GM18951 (cell line): ENCODE measurements around the gene MAP4K1.
"Not testable (repeated sequence)": the region's sequence is repeated elsewhere in the genome, so short reads cannot be mapped to it uniquely, and the experiment has no call there.

ENCODE experiments used
- POLR2A ChIP-seq: IDR thresholded peaks from 4 replicates; pipeline ENCODE4 v1.6.1; 2011; ENCODE audit warnings: mild to moderate bottlenecking; ENCODE audit not compliant: insufficient read length, insufficient read depth; ENCODE audit errors: extremely low read depth
- in situ Hi-C: fragments of 300-500 bp; cut with MboI; formaldehyde crosslinking; loops from one replicate; pipeline ENCODE4 v1.12.0; 2022; ENCODE audit warnings: low sequenced_read_pairs, mixed read lengths, inconsistent platforms; ENCODE audit not compliant: unreplicated experiment

MAP4K1 gene

DNA sequence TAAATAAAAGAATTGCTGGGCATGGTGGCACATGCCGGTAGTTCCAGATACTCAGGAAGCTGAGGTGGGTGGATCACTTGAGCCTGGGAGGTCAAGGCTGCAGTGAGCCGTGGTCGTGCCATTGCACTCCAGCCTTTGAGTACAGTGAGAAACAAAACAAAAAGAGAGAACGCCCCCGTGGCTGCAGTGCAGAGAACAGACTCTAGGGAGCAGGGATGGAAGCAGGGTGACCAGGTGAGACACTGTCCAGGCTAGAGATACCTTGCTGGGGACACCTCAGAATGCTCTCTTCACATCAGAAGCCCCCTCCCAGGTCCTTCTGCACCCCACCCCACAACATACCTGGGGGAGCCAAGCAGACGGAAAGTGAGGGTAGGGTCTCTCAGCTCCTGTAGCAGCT lies 24.8 kb downstream of the MAP4K1 start:
- no peak for TF ChIP-seq POLR2A
- in situ Hi-C loops: no loop called here

DNA sequence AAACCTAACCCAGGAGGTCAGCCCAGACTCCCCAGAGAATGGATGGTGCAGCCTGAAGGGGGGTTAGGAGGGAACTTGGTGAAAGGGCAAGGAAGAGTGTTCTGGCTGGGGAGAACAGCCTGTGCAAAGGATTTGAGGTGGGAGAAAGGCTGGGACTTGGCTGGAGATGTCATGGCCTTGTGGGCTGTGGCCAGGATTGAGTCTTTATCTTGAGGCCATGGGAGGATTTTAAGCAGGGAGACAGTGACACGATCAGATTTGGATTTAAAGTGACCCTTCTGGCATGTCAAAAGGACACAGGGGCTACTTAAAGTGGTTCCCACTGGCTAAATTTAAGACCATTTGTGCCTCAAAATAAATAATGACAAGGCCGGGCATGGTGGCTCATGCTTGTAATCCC lies 29.7 kb downstream of the MAP4K1 start:
- no peak for TF ChIP-seq POLR2A
- in situ Hi-C loops: no loop called here

DNA sequence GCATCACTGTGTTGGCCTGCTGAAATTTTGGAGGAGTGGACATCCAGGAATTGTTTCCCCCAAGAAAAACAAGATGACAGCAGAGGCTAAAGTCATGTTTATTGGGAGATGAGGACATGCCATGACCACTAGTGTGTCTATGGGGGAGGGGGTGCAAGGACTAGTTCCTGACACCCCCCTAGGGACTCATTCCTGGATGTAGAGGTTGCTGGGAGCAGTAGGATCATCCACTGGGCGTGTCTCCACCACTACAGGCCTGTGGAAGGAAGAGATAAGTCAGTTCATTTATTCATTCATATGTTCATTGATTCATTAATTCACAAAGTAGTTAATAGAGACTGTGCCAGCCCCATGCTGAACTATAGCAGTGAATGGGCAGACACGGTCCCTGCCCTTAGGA lies 30.2 kb downstream of the MAP4K1 start:
- TF ChIP-seq POLR2A: no peak
- in situ Hi-C loops: no loop called here

DNA sequence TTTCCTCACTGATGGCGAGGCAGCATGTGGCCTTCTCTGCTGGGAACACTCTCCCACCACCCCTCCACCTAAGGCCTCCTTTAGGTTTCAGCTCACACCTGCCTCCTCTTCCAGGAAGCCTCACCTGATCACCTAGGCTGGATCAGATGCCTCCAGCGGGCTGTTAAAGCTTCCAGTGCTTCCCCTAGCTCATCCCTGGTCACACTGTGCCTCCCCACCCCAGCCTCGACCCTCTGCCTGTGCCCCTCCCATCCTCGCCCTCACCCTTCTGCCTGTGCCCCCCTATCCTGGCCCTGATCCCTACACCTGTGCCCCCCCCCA lies 33.8 kb downstream of the MAP4K1 start:
- in situ Hi-C loops: no loop called here
- TF ChIP-seq POLR2A: no peak

DNA sequence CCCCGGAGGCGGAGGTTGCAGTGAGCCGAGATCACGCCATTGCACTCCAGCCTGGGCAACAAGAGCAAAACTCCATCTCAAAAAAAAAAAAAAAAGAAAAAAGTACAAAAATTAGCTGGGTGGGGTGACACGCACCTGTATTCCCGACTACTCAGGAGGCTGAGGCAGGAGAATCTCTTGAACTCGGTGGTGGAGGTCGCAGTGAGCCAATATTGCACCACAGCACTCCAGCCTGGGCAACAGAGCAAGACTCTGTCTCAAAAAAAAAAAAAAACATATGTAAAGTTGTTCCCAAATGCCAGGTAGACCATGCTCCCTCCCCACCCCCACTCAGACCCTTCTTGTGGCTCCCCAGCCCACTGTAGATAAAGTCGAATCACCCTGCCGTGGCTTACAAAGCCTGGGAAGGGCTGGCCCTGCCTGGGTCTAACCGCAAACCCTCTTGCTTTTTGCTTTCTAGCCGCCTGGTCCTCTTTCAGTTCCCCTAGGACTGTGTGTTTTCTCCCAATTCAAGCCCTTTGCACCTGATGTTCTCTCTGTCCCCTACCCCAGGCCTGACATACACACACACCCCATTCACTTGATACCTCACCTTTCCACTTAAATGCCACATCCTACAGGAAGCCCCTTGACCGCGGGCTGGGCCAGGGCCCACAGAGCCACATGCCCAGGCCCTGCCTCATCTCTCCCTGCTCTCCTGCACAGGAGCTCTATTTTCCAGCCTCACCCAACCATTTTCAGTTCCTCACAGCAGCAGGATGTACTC lies 34.4 kb downstream of the MAP4K1 start:
- no peak for TF ChIP-seq POLR2A
- in situ Hi-C loops: no loop called here

DNA sequence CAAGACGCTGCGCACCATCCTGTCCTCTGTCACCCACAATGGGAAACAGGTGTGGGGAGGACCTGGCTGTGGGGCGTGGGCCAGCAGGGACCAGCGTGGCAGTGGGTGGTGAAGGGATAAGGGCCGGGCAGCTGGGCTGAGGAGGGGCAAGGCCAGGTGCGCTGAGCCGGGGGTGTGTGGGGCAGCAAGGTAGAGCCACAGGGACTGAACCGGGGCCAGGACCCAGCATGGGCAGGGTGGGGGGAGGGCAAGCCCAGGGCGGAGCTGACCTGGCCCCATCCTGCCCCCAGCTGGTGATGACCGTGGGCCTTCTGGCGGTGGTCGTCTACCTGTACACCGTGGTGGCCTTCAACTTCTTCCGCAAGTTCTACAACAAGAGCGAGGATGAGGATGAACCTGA lies 37.7 kb downstream of the MAP4K1 start:
- in situ Hi-C loops: no loop called here
- TF ChIP-seq POLR2A: no peak

DNA sequence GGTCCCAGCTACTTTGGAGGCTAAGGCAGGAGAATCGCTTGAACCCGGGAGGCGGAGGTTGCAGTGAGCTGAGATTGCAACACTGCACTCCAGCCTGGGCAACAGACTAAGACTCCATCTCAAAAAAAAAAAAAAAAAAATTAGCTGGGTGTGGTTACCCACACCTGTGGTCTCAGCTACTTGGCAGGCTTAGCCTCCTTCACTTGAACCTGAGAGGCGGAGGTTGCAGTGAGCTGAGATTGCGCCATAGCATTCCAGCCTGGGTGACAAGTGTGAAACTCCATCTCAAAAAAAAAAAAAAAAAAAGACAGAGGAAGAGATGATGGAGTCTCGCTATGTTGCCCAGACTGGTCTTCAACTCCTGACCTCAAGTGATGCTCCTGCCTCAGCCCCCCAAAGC lies 38.4 kb downstream of the MAP4K1 start:
- in situ Hi-C loops: not testable (repeated sequence)

DNA sequence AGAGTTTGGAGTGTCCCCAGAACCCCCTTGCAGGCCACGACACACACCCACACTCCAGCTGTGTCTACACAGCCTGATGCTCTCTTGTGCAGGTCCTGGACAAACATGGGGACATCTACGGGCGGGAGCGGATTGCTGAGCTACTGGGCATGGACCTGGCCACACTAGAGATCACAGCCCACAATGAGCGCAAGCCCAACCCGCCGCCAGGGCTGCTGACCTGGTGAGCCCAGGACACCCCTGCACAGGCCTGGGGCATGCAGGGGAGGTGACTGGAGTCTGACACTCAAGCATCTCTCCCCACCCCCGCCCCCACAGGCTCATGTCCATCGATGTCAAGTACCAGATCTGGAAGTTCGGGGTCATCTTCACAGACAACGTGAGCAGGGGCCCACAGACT lies 39.9 kb downstream of the MAP4K1 start:
- in situ Hi-C loops: no loop called here
- no peak for TF ChIP-seq POLR2A

DNA sequence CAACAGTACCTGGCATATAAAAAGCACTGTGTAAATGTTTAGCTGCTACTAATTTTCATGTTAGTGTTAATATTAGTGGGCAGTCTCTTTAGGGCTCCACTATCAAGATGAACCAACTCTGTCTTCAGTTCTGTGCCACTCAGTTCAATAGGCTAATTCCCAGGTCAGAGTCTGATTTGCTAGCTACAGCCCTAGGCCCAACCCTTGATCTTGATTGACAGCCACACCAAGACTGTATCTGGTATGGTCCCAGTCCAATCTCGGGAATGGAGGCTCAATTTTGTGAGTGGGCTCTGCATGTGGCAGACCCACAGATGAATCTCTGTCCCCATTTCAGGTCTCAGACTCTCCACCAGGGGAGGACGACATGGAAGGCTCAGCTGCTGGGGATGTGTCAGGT lies 46.1 kb downstream of the MAP4K1 start:
- TF ChIP-seq POLR2A: no peak
- in situ Hi-C loops: no loop called here

DNA sequence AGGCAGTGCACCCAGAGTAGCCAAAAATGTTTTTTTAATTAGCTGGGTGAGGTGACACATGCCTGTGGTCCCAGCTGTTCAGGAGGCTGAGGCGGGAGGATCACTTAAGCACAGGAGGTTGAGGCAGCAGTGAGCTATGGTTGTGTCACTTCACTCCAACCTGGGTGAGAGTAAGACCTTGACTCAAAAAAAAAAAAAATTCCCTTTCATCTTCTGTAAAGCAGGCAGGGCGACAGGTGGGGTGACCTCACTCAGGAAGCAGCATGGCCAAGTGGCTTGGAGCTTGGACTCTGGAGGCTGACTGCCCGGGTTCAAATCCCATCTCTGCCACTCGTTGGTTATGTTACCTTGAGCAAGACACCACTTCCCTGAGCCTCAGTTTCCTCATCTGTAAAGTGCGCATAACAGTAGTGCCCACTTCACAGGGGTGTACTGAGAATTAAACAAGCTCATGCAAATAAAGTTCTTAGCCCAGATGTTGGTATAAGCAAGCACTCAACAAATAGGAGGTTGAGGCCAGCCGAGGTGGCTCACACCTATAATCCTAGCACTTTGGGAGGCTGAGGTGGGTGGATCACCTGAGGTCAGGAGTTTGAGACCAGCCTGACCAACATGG lies 48.3 kb downstream of the MAP4K1 start:
- no peak for TF ChIP-seq POLR2A
- in situ Hi-C loops: no loop called here

DNA sequence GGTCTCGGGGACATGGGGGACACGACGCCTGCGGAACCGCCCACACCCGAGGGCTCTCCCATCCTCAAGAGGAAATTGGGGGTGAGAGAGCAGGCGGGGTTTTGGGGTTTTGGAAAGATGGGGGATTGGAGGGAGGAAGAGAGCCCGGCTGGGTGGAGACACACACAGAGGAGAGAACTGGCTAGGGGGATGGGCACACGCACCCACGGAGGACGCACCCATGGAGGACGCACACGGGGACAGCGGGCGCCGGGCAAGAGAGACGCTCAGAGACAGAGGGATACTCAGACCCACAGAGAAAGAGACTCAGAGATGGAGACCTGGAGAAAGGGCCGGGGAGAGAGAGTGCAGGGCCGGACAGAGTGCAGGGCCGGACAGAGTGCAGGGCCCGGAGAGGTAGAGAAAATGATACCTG lies 52.1 kb downstream of the MAP4K1 start:
- in situ Hi-C loops: no loop called here
- TF ChIP-seq POLR2A: no peak

DNA sequence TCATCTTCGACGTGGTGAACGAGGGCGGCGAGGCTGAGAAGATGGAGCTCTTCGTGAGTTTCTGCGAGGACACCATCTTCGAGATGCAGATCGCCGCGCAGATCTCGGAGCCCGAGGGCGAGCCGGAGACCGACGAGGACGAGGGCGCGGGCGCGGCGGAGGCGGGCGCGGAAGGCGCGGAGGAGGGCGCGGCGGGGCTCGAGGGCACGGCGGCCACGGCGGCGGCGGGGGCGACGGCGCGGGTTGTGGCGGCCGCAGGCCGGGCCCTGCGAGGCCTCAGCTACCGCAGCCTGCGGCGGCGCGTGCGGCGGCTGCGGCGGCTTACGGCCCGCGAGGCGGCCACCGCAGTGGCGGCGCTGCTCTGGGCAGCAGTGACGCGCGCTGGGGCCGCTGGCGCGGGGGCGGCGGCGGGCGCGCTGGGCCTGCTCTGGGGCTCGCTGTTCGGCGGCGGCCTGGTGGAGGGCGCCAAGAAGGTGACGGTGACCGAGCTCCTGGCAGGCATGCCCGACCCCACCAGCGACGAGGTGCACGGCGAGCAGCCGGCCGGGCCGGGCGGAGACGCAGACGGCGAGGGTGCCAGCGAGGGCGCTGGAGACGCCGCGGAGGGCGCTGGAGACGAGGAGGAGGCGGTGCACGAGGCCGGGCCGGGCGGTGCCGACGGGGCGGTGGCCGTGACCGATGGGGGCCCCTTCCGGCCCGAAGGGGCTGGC lies 52.6 kb downstream of the MAP4K1 start:
- in situ Hi-C loops: no loop called here
- no peak for TF ChIP-seq POLR2A

DNA sequence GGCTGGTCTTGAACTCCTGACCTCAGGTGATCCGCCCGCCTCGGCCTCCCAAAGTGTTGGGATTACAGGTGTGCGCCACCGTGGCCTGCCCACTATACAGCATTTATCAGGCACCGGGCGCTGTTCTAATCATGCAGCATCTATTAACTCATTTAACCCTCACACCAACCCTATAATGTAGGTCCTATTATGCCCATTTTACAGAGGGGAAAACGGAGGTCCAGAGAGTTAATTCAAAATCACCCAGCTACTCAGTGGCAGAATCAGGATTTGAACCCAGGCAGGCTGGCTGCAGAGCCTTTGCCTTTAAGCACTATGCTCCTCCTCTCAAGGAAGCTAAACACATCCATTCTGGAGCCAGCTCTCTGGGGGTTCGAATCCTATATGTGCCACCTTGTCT lies 54.3 kb downstream of the MAP4K1 start:
- TF ChIP-seq POLR2A: no peak
- in situ Hi-C loops: no loop called here

DNA sequence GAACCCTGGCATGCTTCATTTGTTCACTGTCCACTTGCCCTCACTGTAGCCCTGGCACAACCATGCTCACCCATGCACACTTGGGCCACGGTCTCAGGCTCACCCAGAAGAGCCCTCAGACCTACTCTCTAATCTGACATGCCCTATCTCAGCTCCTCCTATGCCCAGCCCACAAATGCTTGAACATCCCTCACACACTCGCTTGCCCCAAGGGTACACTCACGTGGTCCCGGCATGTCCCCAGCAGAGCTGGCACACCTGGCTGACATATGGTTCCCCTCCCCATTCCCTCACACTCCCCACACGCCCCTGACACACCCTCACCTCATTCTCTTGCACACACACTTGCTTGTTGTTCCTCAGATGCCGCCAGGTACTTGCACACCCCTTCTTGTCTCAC lies 55.7 kb downstream of the MAP4K1 start:
- in situ Hi-C loops: no loop called here

More for the DNA sequence above, 55.7 kb downstream of the MAP4K1 start:
- TF ChIP-seq POLR2A: no peak
